CD8-positive, alpha-beta memory T cell (primary cell): Measurements from ENCODE around the gene OFD1. TPM values are rescaled to one million over a fixed set of nuclear protein-coding genes. Genes with fewer than 3 reads are reported as not detected.

Source experiments
- CTCF ChIA-PET: fragments of 350-600 bp; sonication (Branson Sonifier 250); formaldehyde crosslinking; loops from one replicate; lab custom pipeline; 2021; ENCODE audit warnings: antibody characterized with exemption; lab: Charles Lee
- POLR2A ChIA-PET: fragments of 350-600 bp; sonication (Branson Sonifier 250); formaldehyde crosslinking; loops from one replicate; lab custom pipeline; 2021; ENCODE audit warnings: antibody characterized with exemption; lab: Charles Lee
- DNase-seq, 5 donors: peaks; one replicate each; pipeline versions ENCODE4 v3.0.0 to v3.0.0-alpha.2; 2020 to 2022; ENCODE audit warnings: mixed read lengths in 1 of 5
- H3K27ac ChIP-seq: one replicate; pipeline ENCODE4 v1.7.0; 2013; ENCODE audit warnings: low read depth, mild to moderate bottlenecking, low read length, moderate library complexity
- H3K27me3 ChIP-seq: 2 replicates; pipeline ENCODE4 v1.7.0; 2013; ENCODE audit warnings: low read length, mild to moderate bottlenecking; ENCODE audit not compliant: insufficient read depth, poor library complexity, severe bottlenecking
- H3K36me3 ChIP-seq: 2 replicates; pipeline ENCODE4 v1.7.0; 2013; ENCODE audit warnings: mild to moderate bottlenecking, low read length, moderate library complexity; ENCODE audit not compliant: insufficient read depth
- H3K4me1 ChIP-seq: 2 replicates; pipeline ENCODE4 v1.7.0; 2013; ENCODE audit warnings: mild to moderate bottlenecking, low read length, moderate library complexity; ENCODE audit not compliant: insufficient read depth
- H3K4me3 ChIP-seq: 2 replicates; pipeline ENCODE4 v1.7.0; 2013; ENCODE audit warnings: mild to moderate bottlenecking, low read length
- H3K9me3 ChIP-seq: 2 replicates; pipeline ENCODE4 v1.7.0; 2013; ENCODE audit warnings: mild to moderate bottlenecking, low read length
- H3K27ac Mint-ChIP-seq, 8 donors: one replicate each; pipeline ENCODE4 v1.8.0; 2020 to 2021; ENCODE audit warnings: mixed read lengths in 8 of 8, mild to moderate bottlenecking in 6 of 8, inconsistent platforms in 3 of 8, moderate library complexity in 3 of 8
- H3K27me3 Mint-ChIP-seq, 2 donors: one replicate each; pipeline ENCODE4 v1.8.0; 2020 to 2021; ENCODE audit warnings: mixed read lengths in 2 of 2, mild to moderate bottlenecking in 1 of 2, moderate library complexity in 1 of 2
- H3K36me3 Mint-ChIP-seq, 3 donors: one replicate each; pipeline ENCODE4 v1.8.0; 2020 to 2021; ENCODE audit warnings: mixed read lengths in 3 of 3, inconsistent platforms in 1 of 3, mild to moderate bottlenecking in 1 of 3
- H3K4me1 Mint-ChIP-seq, 3 donors: one replicate each; pipeline ENCODE4 v1.8.0; 2020 to 2021; ENCODE audit warnings: mixed read lengths in 3 of 3, inconsistent platforms in 1 of 3, mild to moderate bottlenecking in 1 of 3
- H3K4me3 Mint-ChIP-seq, 7 donors: one replicate each; pipeline ENCODE4 v1.8.0; 2020 to 2021; ENCODE audit warnings: mixed read lengths in 7 of 7, mild to moderate bottlenecking in 6 of 7, moderate library complexity in 4 of 7, inconsistent platforms in 2 of 7
- H3K9me3 Mint-ChIP-seq, 5 donors: one replicate each; pipeline ENCODE4 v1.8.0; 2020 to 2022; ENCODE audit warnings: mixed read lengths in 5 of 5, mild to moderate bottlenecking in 3 of 5, moderate library complexity in 2 of 5, inconsistent platforms in 1 of 5
- polyA plus RNA-seq: library from polyadenylated mRNA; unstranded; fragments of 300-500 nt; fragmentation: Illumina TruSeq; gene quantifications from one replicate; pipeline ENCODE4 v1.2.3, GENCODE V29; 2021
- total RNA-seq, 2 experiments: library from RNA; stranded (reverse); gene quantifications; one replicate each; pipeline ENCODE4 v1.2.3, GENCODE V29; 2021

Gene OFD1
- total and polyA plus RNA-seq, 3 experiments from 2014 or later: 29.1 to 46.3 (median 30.4) TPM

- no peak within 1 kb of the TSS for H3K4me3 ChIP-seq
- Mint-ChIP-seq H3K36me3 (no peaks in the 10 kb centered on the region), H3K4me1 (no peaks in the 10 kb centered on the region), H3K27ac (peak within 1 kb of the TSS in 1 of 8 donors; percentile 3), H3K27me3 (peaks cover 14 to 30% of the 10 kb centered on the region in 2 donors), H3K9me3 (no peaks in the 10 kb centered on the region), H3K4me3 (no peak within 1 kb of the TSS)
- no peaks in the 10 kb centered on the region for H3K9me3 ChIP-seq
- CTCF ChIA-PET: no interaction called here
- no peaks in the 10 kb centered on the region for H3K36me3 ChIP-seq
- no peak within 1 kb of the TSS for H3K27ac ChIP-seq
- POLR2A ChIA-PET: no interaction called here
- no peaks in the 10 kb centered on the region for H3K4me1 ChIP-seq
- H3K27me3 ChIP-seq: no peaks in the 10 kb centered on the region
- DNase-seq: no peak
These were observed 82.4 kb downstream of the OFD1 start, which contains the start of gene GPM6B for GRCh38 chrX:13816643-13817627. Gene GPM6B (minus strand): TSS chrX:13817093. CDS start chrX:13816904, 189 bp downstream.

Other genes starting within 250 kb of the OFD1 start
- under 1 TPM; 0.58 to 0.59 TPM for gene EGFL6, start 165.1 kb upstream of the OFD1 start, total RNA-seq
- not detected for gene EGFL6, start 165.1 kb upstream of the OFD1 start, polyA plus RNA-seq
- gene TCEANC, start 81.6 kb upstream of the OFD1 start, total RNA-seq: 1 to 10 TPM; 2.7 to 3.4 TPM
- 10.3 TPM for gene TCEANC, start 81.6 kb upstream of the OFD1 start, polyA plus RNA-seq
- gene RAB9A, start 45.6 kb upstream of the OFD1 start, total RNA-seq: 10 to 100 TPM; 27.1 to 32.8 TPM
- gene RAB9A, start 45.6 kb upstream of the OFD1 start, polyA plus RNA-seq: 48.1 TPM
- 10 to 100 TPM; 18.7 to 19.0 TPM for gene TRAPPC2, start 128 bp upstream of the OFD1 start, total RNA-seq
- gene TRAPPC2, start 128 bp upstream of the OFD1 start, polyA plus RNA-seq: 50.6 TPM
- gene GPM6B, start 82.3 kb downstream of the OFD1 start, total RNA-seq: not detected
- 0.30 TPM for gene GPM6B, start 82.3 kb downstream of the OFD1 start, polyA plus RNA-seq